ENCODE results near the gene B4GALT6. TPM values are rescaled to one million over a fixed set of nuclear protein-coding genes. Genes with fewer than 3 reads are reported as not detected.

B4GALT6 gene
- total RNA-seq, 4 donors from 2014 or later: 5.0 to 20.7 (median 6.0) TPM

GRCh38 chr18:31591113-31591512 is 93.3 kb downstream of the B4GALT6 start:
- Histone ChIP-seq H3K9me3 (no peaks in the 10 kb centered on the region), H3K4me3 (no peak overlapping the region), H3K36me3 (no peaks in the 10 kb centered on the region), H3K27ac (no peak overlapping the region), H3K4me1 (no peaks in the 10 kb centered on the region), H3K27me3 (no peaks in the 10 kb centered on the region)
- no peak for DNase-seq
- TF ChIP-seq CTCF (IDR thresholded peaks at IDR 0.05) (no peak), POLR2A (IDR thresholded peaks at IDR 0.05) (no peak)

GRCh38 chr18:31590570-31590969 is 93.8 kb downstream of the B4GALT6 start:
- no peak for DNase-seq
- H3K4me3 ChIP-seq: no peak overlapping the region
- H3K9me3 ChIP-seq: no peaks in the 10 kb centered on the region
- H3K36me3 ChIP-seq: no peaks in the 10 kb centered on the region
- H3K27me3 ChIP-seq: no peaks in the 10 kb centered on the region
- TF ChIP-seq CTCF (IDR thresholded peaks at IDR 0.05): no peak
- TF ChIP-seq POLR2A (IDR thresholded peaks at IDR 0.05): no peak
- H3K27ac ChIP-seq: no peak overlapping the region
- H3K4me1 ChIP-seq: no peaks in the 10 kb centered on the region

- Histone ChIP-seq H3K9me3 (no peaks in the 10 kb centered on the region), H3K27me3 (no peaks in the 10 kb centered on the region), H3K27ac (no peak overlapping the region), H3K4me3 (no peak overlapping the region), H3K36me3 (no peaks in the 10 kb centered on the region), H3K4me1 (no peaks in the 10 kb centered on the region)
- DNase-seq: no peak
- no peak for TF ChIP-seq POLR2A (IDR thresholded peaks at IDR 0.05)
- TF ChIP-seq CTCF (IDR thresholded peaks at IDR 0.05): no peak
These were observed 96.9 kb downstream of the B4GALT6 start for GRCh38 chr18:31587529-31587928.

- DNase-seq: no peak
- Histone ChIP-seq H3K9me3 (no peaks in the 10 kb centered on the region), H3K27ac (no peak overlapping the region), H3K4me3 (no peak overlapping the region), H3K4me1 (no peaks in the 10 kb centered on the region), H3K27me3 (no peaks in the 10 kb centered on the region), H3K36me3 (no peaks in the 10 kb centered on the region)
- TF ChIP-seq CTCF (IDR thresholded peaks at IDR 0.05): no peak
- TF ChIP-seq POLR2A (IDR thresholded peaks at IDR 0.05): no peak
These were observed 97.8 kb downstream of the B4GALT6 start for GRCh38 chr18:31586616-31587015.

- TF ChIP-seq CTCF (IDR thresholded peaks at IDR 0.05) (no peak), POLR2A (IDR thresholded peaks at IDR 0.05) (no peak)
- Histone ChIP-seq H3K27me3 (no peaks in the 10 kb centered on the region), H3K27ac (no peak overlapping the region), H3K9me3 (no peaks in the 10 kb centered on the region), H3K4me1 (no peaks in the 10 kb centered on the region), H3K36me3 (no peaks in the 10 kb centered on the region), H3K4me3 (no peak overlapping the region)
- no peak for DNase-seq
These were observed 98.4 kb downstream of the B4GALT6 start for GRCh38 chr18:31585991-31586390.

GRCh38 chr18:31583185-31583854 is 101.1 kb downstream of the B4GALT6 start:
- Histone ChIP-seq H3K4me3 (no peak overlapping the region), H3K36me3 (no peaks in the 10 kb centered on the region), H3K9me3 (no peaks in the 10 kb centered on the region), H3K4me1 (no peaks in the 10 kb centered on the region), H3K27me3 (no peaks in the 10 kb centered on the region), H3K27ac (no peak overlapping the region)
- DNase-seq: no peak
- TF ChIP-seq CTCF (IDR thresholded peaks at IDR 0.05) (no peak), POLR2A (IDR thresholded peaks at IDR 0.05) (no peak)
